HT-29 (cell line): ENCODE results near the gene AP3S1. TPM values are rescaled to one million over a fixed set of nuclear protein-coding genes. Genes with fewer than 3 reads are reported as not detected.

Source experiments
- DNase-seq: peaks from one replicate; pipeline ENCODE4 v3.0.0-alpha.2; 2015; ENCODE audit warnings: low spot score
- total RNA-seq: library from RNA; depleted of rRNA; stranded (reverse); fragments of >200 nt; shearing (Covaris generic); gene quantifications from 2 replicates; pipeline ENCODE4 v1.2.3, GENCODE V29; 2014; rRNA removed

The AP3S1 gene
- total RNA-seq, 1 experiment from 2014 or later, result 28.8 TPM

GRCh38 chr5:115936031-115936430 is 94.3 kb downstream of the AP3S1 start:
- no peak for DNase-seq

GRCh38 chr5:115939059-115939458 is 97.3 kb downstream of the AP3S1 start:
- no peak for DNase-seq

GRCh38 chr5:115940080-115940810 is 98.5 kb downstream of the AP3S1 start:
- DNase-seq, result no peak

- peak; percentile 38 for DNase-seq
Observed at GRCh38 chr5:115941051-115941675, 99.4 kb downstream of the AP3S1 start.

- DNase-seq, result no peak
Observed at GRCh38 chr5:115944501-115944900, 102.8 kb downstream of the AP3S1 start.

GRCh38 chr5:115946655-115947054 is 104.9 kb downstream of the AP3S1 start:
- DNase-seq, result no peak

- DNase-seq, result no peak
Observed at GRCh38 chr5:115947260-115947659, 105.5 kb downstream of the AP3S1 start.

GRCh38 chr5:115948091-115948534 is 106.4 kb downstream of the AP3S1 start:
- DNase-seq, result no peak

GRCh38 chr5:115949096-115949495 is 107.4 kb downstream of the AP3S1 start:
- no peak for DNase-seq

- no peak for DNase-seq
Observed at GRCh38 chr5:115952588-115952987, 110.9 kb downstream of the AP3S1 start.

GRCh38 chr5:115954144-115954543 is 112.4 kb downstream of the AP3S1 start:
- DNase-seq, result no peak

GRCh38 chr5:115956957-115957356 is 115.2 kb downstream of the AP3S1 start:
- no peak for DNase-seq

- DNase-seq, result no peak
Observed at GRCh38 chr5:115961381-115962238, 119.9 kb downstream of the AP3S1 start.

GRCh38 chr5:115962239-115962564 is 120.5 kb downstream of the AP3S1 start, which contains the start of gene LVRN:
LVRN (plus strand) TSS chr5:115962475; CDS start chr5:115962618, 143 bp downstream.
- no peak for DNase-seq

GRCh38 chr5:115962565-115963402 is 121.0 kb downstream of the AP3S1 start:
- no peak for DNase-seq

- no peak for DNase-seq
Observed at GRCh38 chr5:115963566-115963965, 121.8 kb downstream of the AP3S1 start.

Other genes with a start within 250 kb of the AP3S1 start
- 0.47 TPM in 1 of 2 replicates, not detected in the other for gene TICAM2, start 239.5 kb upstream of the AP3S1 start, total RNA-seq
- gene TMED7, start 215.9 kb upstream of the AP3S1 start, total RNA-seq, result 336 and 348 TPM in 2 replicates
- gene CDO1, start 25.3 kb upstream of the AP3S1 start, total RNA-seq, result not detected in 2 replicates
- 15.8 and 21.1 TPM in 2 replicates for gene ATG12, start 370 bp upstream of the AP3S1 start, total RNA-seq
- not detected in 2 replicates for gene LVRN, start 120.5 kb downstream of the AP3S1 start, total RNA-seq
- not detected in 2 replicates for gene ARL14EPL, start 190.5 kb downstream of the AP3S1 start, total RNA-seq
- 9.7 and 10.9 TPM in 2 replicates for gene COMMD10, start 243.1 kb downstream of the AP3S1 start, total RNA-seq